GM19240 (cell line): ENCODE data around the gene TDRD1.
A peak's percentile ranks its signal among the peaks of the same experiment; 100 is the strongest.
"Not testable (repeated sequence)": the region's sequence is repeated elsewhere in the genome, so short reads cannot be mapped to it uniquely, and the experiment has no call there.

Experiments
- DNase-seq: peaks from one replicate; pipeline ENCODE4 v3.0.0; 2011; ENCODE audit warnings: low spot score; ENCODE audit not compliant: insufficient read length

TDRD1 gene

GRCh38 chr10:114179148-114179547 is at the start of gene TDRD1:
TDRD1 (plus strand) TSS chr10:114179353; CDS start chr10:114187832, 8,479 bp downstream.
- DNase-seq = no peak

DNA sequence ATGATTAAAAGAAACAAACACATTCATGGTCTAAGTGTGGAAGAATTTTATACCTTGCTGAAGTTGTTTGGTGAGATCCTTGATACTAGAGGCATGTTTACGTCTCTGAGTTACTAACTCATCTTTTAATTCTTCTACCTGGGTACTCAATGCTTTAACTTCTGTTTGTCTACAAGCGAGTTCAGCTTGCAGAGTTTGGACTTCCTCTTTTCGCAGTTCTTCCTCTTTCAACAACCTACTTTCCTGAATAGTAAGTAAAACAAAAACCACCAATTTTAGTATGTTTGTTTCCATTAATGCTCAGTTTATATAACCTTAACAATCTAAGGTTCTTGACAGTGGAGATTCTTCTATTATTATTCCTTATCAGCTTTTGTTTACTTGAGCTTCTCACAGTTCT is 48.1 kb upstream of the TDRD1 start:
- DNase-seq = no peak

GRCh38 chr10:114135476-114135875 is 43.7 kb upstream of the TDRD1 start:
- DNase-seq = no peak

- DNase-seq = no peak
Observed at GRCh38 chr10:114138581-114138980, 40.6 kb upstream of the TDRD1 start.

DNA sequence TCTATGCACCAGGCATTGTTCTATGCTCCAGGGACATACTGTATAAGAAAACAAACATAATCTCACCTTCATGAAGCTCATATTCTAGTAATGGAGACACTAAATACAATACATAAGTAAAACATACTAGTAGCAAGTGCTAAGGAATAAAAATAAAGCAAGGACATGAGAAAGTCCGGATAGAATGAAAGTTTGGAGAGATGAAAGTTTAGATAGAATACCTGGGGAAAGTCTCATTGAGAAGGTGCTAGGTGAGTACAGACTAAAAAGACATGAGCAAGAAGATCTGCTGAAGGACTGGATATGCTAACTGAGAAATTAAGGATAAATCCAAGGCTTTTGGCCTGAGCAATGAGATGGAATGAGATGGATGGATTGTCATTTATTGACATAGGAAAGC is 39.1 kb upstream of the TDRD1 start:
- no peak for DNase-seq

GRCh38 chr10:114140827-114141226 is 38.3 kb upstream of the TDRD1 start:
- not testable (repeated sequence) for DNase-seq

DNA sequence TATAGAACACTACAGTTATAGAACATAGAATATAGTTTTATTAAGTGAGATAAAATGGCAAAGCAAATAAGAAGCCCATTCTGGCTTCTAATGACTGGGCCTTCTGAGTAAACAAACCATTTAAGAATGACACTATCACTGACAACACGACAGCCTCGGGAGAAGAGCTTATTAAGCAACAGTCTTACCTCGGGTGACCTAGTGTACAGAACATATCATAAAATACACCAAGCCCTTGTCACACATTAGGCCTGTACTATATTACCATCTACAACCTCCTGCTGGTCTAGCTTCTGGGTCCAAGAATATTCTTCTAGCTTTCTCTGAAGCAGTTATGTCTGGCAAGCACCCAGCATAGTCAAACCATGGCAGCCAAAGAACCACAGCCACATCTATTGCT is 37.1 kb upstream of the TDRD1 start:
- no peak for DNase-seq

DNA sequence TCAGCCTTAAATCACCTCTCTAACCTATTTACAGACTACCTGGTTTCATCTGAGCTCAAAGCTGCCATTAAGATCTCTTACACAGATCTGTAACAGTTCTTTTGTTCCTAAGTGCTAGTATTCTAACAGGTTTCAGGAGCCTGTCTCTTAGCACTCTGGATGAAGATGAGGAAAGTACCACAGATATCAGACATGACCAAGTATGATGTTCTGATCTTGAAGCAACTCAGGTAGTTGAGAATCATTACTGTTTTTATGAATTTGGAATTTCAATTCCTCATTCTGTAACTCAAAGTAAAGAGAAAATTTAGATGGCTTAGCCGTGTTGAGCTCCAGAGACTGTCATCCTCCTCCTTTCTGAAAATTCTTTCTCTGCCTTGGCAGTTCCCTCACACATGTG is 36.0 kb upstream of the TDRD1 start:
- DNase-seq = no peak

DNA sequence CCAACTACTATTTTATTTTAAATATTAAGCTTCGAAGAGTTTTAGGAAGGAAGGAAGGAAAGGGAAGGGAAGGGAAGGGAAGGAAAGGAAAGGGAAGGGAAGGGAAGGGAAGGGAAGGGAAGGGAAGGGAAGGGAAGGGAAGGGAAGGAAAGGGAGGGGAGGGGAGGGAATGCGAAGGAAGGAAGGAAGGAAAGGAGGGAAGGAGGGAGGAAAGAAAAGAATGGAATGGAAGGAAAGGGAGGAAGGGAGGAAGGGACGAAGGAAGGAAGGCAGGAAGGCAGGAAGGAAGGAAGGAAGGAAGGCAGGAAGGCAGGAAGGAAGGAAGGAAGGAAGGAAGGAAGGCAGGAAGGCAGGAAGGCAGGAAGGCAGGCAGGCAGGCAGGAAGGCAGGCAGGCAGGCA is 29.7 kb upstream of the TDRD1 start:
- not testable (repeated sequence) for DNase-seq

DNA sequence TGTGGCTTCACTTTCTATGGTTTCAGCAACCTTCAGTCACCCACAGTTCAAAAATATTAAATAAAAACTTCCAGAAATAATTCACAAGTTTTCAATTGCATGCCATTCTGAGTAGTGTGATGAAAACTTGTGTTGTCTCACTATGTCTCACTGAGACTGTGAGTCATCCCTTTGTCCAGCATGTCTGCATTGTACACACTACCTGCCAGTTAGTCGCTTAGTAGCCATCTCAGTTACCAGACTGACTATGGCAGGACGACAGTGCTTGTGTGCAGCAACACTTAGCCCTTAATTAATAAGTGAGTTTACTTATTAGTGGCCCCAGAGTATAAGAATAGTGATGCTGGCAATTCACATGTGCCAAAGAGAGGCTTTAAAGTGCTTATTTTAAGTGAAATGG is 27.7 kb upstream of the TDRD1 start:
- no peak for DNase-seq

GRCh38 chr10:114151892-114152291 is 27.3 kb upstream of the TDRD1 start:
- no peak for DNase-seq

- DNase-seq = no peak
Observed at GRCh38 chr10:114157912-114158311, 21.2 kb upstream of the TDRD1 start.

GRCh38 chr10:114163062-114163461 is 16.1 kb upstream of the TDRD1 start:
- no peak for DNase-seq

DNA sequence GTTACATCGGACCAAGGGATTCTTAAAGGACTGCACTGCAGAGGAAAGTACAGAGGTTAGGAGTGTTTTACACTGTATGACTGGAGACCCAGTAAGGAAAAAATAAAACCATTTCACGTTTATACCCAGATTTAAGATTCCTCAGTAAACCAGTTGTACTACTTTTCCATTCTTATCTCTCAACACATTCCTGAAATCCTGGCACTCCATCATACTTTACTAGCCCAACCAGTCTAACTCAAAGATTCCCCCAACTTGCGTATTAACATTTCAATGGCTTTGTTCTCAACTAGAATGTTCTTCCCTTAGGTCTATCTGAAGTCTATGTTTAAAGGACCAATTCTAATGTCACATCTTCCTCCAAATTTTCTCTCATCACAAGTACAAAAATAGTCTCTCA is 13.1 kb upstream of the TDRD1 start:
- DNase-seq = no peak

- DNase-seq = no peak
Observed at GRCh38 chr10:114166494-114166893, 12.7 kb upstream of the TDRD1 start.

DNA sequence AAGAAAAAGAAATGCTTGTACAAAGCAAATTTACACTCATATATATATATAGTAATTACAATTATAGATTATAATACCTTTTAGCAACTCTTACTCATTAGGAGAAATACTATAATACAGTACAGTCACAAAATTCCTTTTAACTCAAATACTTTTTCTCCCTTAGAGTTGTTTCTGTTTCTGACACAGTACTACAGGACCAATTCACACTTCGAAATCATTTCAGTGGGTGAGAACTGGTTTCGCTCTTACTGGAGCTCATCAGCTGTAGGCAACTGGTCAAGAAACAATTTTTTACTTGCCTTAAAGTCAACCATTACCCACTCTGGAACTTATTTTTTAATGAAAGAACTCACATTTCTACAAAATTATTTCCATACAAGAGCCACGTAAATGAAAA is 11.2 kb upstream of the TDRD1 start:
- no peak for DNase-seq

GRCh38 chr10:114168450-114169009 is 10.6 kb upstream of the TDRD1 start:
- no peak for DNase-seq

DNA sequence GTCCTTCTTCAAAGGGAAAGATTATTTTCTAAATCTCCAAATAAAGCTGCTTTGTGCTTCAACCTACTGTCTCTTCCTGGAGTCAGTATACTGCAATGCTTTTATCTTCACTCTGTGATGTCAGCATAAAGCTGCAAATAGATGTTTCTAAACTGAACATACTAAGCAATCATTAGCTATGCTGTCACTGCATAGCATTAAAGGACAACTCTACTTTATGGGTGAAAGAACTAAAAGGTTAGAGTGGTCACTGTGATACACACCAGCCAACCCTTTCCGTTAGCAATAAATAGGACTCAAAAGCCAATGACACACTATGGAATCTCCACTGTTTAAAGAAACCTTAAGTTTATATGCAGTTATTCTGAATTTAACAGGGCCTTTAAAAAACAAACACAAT is 6.9 kb upstream of the TDRD1 start:
- DNase-seq = no peak

DNA sequence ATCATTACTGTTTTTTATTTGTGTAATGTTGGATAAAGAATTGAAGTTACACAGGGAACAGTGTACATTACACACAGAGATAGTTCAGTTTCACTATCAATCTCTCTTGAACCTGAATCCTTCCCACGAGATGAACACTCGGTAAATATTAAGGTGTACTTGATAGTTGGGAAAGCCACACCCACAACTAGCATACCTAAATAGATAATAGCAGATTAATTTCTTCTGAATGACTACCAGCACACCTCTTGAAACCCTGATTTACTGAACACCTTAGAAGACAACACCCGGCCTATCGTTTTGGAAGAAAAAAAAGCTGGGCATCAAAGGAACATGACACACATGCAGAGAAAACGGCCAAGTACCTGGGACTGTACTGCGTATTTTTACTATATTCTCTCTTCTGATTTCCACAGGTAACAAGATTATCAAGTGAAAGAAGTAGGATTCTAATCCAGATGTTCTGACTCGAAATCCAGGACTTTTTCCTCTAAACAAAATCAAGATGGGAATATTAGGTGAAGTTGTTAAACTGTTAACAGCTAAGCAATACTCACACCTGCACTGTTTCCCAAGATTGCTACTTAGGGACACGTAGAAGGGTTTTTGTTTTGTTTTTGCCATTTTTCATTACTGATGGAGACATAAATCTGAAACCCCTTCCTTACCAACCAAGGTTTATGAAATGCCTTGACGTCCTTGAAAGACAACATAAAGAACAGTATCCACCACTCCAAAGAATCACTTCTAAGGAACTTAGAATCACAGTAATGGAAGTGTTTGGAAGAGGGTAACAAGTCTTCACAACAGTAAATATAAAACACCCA is 6.2 kb upstream of the TDRD1 start:
- no peak for DNase-seq

DNA sequence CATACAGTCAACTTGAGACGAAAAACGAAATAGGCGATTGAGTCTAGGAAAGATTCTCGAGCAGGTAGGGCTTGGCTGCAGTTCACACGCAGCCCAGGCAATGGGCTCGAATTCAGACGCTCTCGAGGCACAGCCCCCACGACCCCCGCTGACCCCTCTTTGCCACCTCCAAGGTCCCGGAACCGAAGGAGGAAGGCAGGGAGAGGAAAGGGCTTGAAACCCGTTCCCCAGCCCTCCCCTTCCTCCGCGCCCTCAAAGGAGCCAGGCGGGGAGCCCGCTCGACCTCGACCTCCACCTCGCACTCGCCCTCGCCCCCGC is 5.6 kb upstream of the TDRD1 start:
- DNase-seq = no peak

- DNase-seq = peak; percentile 87
Observed at GRCh38 chr10:114173921-114174694, 5.0 kb upstream of the TDRD1 start, which contains the start of gene CCDC186. CCDC186 (minus strand) TSS chr10:114174203; CDS start chr10:114163268, 10,935 bp downstream.

DNA sequence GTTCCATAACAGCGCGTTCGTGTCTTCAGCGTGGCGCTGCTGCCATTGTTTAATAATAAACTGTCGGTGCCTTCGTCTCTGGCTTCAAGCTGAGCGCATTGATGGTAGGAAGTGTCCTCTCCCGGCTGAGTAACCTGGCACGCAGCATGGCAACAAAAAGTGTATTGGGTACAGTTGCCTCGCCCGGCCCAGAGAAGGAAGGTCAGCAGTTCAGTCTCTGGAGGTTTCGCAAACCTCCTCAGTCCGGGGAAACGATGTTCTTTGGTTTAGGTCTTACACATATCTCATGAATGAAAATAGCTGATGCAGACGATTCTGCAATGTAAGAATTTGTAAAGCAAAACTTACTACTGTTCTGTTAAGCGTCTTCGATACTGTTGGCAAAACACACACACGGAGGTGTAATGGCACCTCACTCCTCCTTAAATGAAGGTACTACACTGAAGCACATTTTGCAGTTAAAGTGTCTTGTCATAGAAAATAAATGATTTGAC is 4.4 kb upstream of the TDRD1 start:
- no peak for DNase-seq
